Ishikawa (cell line): ENCODE measurements around the gene FRS2.

Source experiments
- CEBPB ChIP-seq: IDR thresholded peaks from 2 replicates; pipeline ENCODE4 v1.6.1; 2012
- CREB1 ChIP-seq: IDR thresholded peaks from 2 replicates; pipeline ENCODE4 v1.6.1; 2012; ENCODE audit warnings: low read depth
- EGR1 ChIP-seq: IDR thresholded peaks from 2 replicates; pipeline ENCODE4 v1.6.1; 2012
- EP300 ChIP-seq: IDR thresholded peaks from 2 replicates; pipeline ENCODE4 v1.6.1; 2012; ENCODE audit warnings: borderline replicate concordance
- FOXM1 ChIP-seq: IDR thresholded peaks from 2 replicates; pipeline ENCODE4 v1.6.1; 2012; ENCODE audit warnings: low read depth, borderline replicate concordance
- NFIC ChIP-seq: IDR thresholded peaks from 2 replicates; pipeline ENCODE4 v1.6.1; 2012
- RAD21 ChIP-seq: IDR thresholded peaks from 2 replicates; pipeline ENCODE4 v1.6.1; 2012; ENCODE audit warnings: low read depth
- TAF1 ChIP-seq: IDR thresholded peaks from 2 replicates; pipeline ENCODE4 v1.6.1; 2012; ENCODE audit warnings: low read depth, mild to moderate bottlenecking
- TCF12 ChIP-seq: IDR thresholded peaks from 2 replicates; pipeline ENCODE4 v1.6.1; 2012; ENCODE audit warnings: low read depth
- TEAD4 ChIP-seq: IDR thresholded peaks from 2 replicates; pipeline ENCODE4 v1.6.1; 2012
- YY1 ChIP-seq: IDR thresholded peaks from 2 replicates; pipeline ENCODE4 v1.6.1; 2012; ENCODE audit warnings: low read depth
- ZBTB7A ChIP-seq: IDR thresholded peaks from 2 replicates; pipeline ENCODE4 v1.6.1; 2012; ENCODE audit warnings: low read depth
- TF ChIP-seq, protein P1 (sequence below): IDR thresholded peaks from 2 replicates; pipeline ENCODE4 v1.6.1; 2012
- TF ChIP-seq, protein P2 (sequence below): IDR thresholded peaks from 2 replicates; pipeline ENCODE4 v1.6.1; 2012; ENCODE audit warnings: low read depth, mild to moderate bottlenecking
- TF ChIP-seq, protein P3 (sequence below): IDR thresholded peaks from 2 replicates; pipeline ENCODE4 v1.6.1; 2012

The FRS2 gene

DNA sequence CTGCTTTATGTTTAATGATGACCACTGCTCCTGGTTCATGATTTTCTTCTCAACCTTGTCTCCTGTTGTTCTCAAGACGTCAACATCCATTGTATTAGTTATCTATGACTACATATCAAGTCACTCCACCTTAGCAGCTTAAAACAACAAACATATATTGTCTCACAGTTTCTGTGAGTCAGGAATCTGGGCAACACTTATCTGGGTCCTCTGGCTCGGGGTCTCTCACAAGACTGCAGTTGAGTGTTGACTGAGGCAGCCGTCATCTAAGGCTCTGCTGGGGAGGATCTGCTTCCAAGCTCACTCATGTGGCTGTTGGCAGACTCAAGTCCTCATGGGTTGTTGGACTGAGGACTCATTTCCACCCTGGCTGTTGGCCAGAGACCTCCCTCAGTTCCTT lies 27.3 kb upstream of the FRS2 start:
- TF ChIP-seq, protein P1, sequence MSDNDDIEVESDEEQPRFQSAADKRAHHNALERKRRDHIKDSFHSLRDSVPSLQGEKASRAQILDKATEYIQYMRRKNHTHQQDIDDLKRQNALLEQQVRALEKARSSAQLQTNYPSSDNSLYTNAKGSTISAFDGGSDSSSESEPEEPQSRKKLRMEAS, result no peak
- no peak for TF ChIP-seq YY1
- TF ChIP-seq TCF12, result no peak
- TF ChIP-seq CREB1, result no peak
- no peak for TF ChIP-seq EP300
- TF ChIP-seq, protein P2, sequence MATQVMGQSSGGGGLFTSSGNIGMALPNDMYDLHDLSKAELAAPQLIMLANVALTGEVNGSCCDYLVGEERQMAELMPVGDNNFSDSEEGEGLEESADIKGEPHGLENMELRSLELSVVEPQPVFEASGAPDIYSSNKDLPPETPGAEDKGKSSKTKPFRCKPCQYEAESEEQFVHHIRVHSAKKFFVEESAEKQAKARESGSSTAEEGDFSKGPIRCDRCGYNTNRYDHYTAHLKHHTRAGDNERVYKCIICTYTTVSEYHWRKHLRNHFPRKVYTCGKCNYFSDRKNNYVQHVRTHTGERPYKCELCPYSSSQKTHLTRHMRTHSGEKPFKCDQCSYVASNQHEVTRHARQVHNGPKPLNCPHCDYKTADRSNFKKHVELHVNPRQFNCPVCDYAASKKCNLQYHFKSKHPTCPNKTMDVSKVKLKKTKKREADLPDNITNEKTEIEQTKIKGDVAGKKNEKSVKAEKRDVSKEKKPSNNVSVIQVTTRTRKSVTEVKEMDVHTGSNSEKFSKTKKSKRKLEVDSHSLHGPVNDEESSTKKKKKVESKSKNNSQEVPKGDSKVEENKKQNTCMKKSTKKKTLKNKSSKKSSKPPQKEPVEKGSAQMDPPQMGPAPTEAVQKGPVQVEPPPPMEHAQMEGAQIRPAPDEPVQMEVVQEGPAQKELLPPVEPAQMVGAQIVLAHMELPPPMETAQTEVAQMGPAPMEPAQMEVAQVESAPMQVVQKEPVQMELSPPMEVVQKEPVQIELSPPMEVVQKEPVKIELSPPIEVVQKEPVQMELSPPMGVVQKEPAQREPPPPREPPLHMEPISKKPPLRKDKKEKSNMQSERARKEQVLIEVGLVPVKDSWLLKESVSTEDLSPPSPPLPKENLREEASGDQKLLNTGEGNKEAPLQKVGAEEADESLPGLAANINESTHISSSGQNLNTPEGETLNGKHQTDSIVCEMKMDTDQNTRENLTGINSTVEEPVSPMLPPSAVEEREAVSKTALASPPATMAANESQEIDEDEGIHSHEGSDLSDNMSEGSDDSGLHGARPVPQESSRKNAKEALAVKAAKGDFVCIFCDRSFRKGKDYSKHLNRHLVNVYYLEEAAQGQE, result no peak
- TF ChIP-seq TAF1, result no peak
- no peak for TF ChIP-seq NFIC
- TF ChIP-seq FOXM1, result no peak
- TF ChIP-seq CEBPB, result no peak
- TF ChIP-seq TEAD4, result no peak
- TF ChIP-seq, protein P3, sequence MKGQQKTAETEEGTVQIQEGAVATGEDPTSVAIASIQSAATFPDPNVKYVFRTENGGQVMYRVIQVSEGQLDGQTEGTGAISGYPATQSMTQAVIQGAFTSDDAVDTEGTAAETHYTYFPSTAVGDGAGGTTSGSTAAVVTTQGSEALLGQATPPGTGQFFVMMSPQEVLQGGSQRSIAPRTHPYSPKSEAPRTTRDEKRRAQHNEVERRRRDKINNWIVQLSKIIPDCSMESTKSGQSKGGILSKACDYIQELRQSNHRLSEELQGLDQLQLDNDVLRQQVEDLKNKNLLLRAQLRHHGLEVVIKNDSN, result no peak
- no peak for TF ChIP-seq RAD21
- TF ChIP-seq ZBTB7A, result no peak
- TF ChIP-seq EGR1, result no peak

DNA sequence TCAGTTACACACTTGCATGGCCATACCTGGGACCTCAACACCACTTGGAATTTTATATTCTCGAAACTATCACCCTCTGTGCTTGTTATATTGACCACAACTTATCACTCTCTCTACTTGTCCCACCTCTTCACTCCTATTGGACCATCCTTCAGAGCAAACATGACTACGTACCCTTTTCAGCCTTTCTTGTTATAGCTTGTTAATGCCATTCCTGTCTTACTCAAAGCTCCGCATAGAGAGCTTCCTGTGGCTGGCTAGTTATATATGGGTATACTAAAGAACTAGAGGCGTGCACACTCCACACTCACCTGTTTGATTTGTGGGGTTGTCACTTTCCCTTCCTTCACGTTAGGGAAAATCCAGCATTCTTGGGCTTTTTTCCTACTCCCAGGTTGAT lies 26.3 kb upstream of the FRS2 start:
- TF ChIP-seq, protein P2, result no peak
- no peak for TF ChIP-seq ZBTB7A
- TF ChIP-seq TAF1, result no peak
- no peak for TF ChIP-seq EGR1
- TF ChIP-seq EP300, result no peak
- TF ChIP-seq, protein P3, result no peak
- TF ChIP-seq, protein P1, result no peak
- no peak for TF ChIP-seq FOXM1
- no peak for TF ChIP-seq TEAD4
- TF ChIP-seq YY1, result no peak

DNA sequence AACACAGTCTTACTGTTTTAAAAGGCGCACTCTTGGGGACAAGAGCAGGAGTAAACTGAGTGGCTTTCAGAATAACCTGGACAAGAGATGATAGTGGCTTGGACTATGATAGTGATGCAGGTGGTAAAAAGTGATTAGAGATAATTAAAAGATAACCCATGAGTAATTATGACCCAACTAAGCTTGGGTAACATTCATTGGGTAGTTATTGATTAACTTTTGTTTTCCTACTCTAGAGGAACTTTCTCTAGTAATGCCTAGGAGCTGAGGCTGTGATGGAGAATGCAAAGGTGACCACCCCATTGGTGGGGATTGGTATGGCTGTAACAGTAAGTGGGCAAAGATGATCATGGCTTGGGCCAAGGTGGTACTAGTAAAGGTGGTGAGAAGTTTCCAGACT lies 22.3 kb upstream of the FRS2 start:
- TF ChIP-seq NFIC (no peak), TEAD4 (no peak), TCF12 (no peak), YY1 (no peak), CEBPB (no peak), RAD21 (no peak), EP300 (no peak), ZBTB7A (no peak), EGR1 (no peak), FOXM1 (no peak)
- TF ChIP-seq, protein P1, result no peak
- TF ChIP-seq, protein P3, result no peak

DNA sequence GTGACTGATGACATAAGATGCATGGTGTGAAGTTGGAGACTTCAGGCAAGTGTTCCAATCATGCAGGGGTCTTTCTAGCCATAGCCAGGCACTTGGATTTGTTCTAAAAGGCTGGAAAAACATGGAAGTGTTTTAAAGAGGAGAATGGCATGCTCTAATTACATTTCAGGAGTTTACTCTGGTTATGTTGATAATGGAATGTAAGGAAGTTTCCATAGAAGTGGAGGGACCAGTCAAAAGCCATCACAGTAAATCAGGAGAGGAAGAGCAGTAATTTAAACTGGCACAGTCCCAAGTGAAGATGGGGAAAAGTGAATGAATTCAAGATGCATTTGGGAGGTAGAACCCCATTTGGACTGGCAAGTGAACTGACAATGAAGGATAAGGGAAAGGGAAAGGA lies 13.9 kb upstream of the FRS2 start:
- TF ChIP-seq FOXM1, result no peak
- TF ChIP-seq ZBTB7A, result no peak
- no peak for TF ChIP-seq EP300
- no peak for TF ChIP-seq NFIC
- TF ChIP-seq CREB1, result no peak
- TF ChIP-seq CEBPB, result no peak
- TF ChIP-seq, protein P3, result no peak
- TF ChIP-seq YY1, result no peak
- TF ChIP-seq TAF1, result no peak
- TF ChIP-seq, protein P2, result no peak
- no peak for TF ChIP-seq EGR1
